ENCODE data around the gene IGSF8.

- TF ChIP-seq EZH2 (IDR thresholded peaks at IDR 0.05; ENCODE audit: low read length, missing control alignments): no peak
- no peak for TF ChIP-seq CTCF (conservative IDR thresholded peaks at IDR 0.05 in 1 of 2, IDR thresholded peaks at IDR 0.05 in 1 of 2; ENCODE audit: low read depth in 1 of 2, low read length in 2 of 2)
Observed at GRCh38 chr1:160120797-160121196, 22.4 kb upstream of the IGSF8 start.

Measured in fibroblast of lung (primary cell).